GM12892 (cell line): ENCODE measurements around the gene ADGRL3.
"Not testable (repeated sequence)": the region's sequence is repeated elsewhere in the genome, so short reads cannot be mapped to it uniquely, and the experiment has no call there.

Experiments
- POLR2A ChIP-seq: IDR thresholded peaks from 2 replicates; pipeline ENCODE4 v1.6.1; 2011; ENCODE audit warnings: low read depth, low read length, control low read depth
- POLR2AphosphoS5 ChIP-seq: IDR thresholded peaks from 2 replicates; pipeline ENCODE4 v1.6.1; 2011; ENCODE audit warnings: low read depth, low read length, control low read depth
- TAF1 ChIP-seq: IDR thresholded peaks from 2 replicates; pipeline ENCODE4 v1.6.1; 2011; ENCODE audit warnings: low read depth, mild to moderate bottlenecking, control low read depth, low read length, borderline replicate concordance

GRCh38 chr4:61646746-61647350 lies 446.7 kb downstream of the ADGRL3 start:
- TF ChIP-seq POLR2A, TAF1, POLR2AphosphoS5: not testable (repeated sequence)
